ENCODE measurements around the gene PTGES3. TPM values are rescaled to one million over a fixed set of nuclear protein-coding genes. Genes with fewer than 3 reads are reported as not detected.

PTGES3 gene
- total RNA-seq, 1 experiment from 2014 or later: 435 TPM

DNA sequence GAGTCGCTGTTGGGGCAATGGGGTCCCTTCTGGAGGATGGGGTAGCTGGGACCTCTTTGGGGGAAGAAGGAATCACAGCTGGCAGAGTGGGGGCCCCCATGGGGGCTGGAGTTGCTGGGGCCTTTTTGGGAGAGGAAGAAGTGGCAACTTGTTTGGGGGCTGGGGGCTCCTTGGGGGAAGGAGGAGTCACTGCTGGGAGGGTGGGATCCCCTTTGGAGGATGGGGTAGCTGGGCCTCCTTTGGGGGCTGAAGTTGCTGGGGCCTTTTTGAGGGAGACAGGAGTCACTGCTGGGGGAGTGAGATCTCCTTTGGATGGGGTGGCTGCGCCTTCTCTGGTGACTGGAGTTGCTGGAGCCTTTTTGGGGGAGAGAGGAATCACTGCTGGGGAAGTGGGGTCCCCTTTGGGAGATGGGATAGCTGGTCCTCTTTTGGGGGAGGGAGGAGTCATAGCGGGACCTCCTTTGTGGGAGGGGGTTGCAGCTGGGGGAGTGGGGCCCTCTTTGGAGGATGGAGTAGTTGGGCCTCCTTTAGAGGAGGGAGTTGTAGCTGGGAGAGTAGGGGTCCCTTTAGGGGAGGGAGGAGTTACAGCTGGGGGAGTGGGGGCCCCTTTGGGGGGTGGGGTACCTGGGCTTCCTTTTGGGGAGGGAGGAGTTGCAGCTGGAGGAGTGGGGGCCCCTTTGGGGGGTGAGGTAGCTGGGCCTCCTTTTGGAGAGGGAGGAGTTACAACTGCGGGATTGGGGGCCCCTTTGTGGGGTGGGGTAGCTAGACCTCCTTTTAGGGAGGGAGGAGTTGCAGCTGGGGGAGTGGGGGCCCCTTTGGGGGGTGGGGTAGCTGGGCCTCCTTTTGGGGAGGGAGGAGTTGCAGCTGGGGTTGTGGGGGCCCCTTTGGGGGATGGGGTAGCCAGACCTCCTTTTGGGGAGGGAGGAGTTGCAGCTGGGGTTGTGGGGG lies 29.1 kb upstream of the PTGES3 start:
- no peak overlapping the region for H3K18ac ChIP-seq (ENCODE audit: insufficient read length, low read depth, low read length)
- no peaks in the 10 kb centered on the region for H3K9me3 ChIP-seq (ENCODE audit: control insufficient read depth, low read depth, low read length)
- no peak overlapping the region for H4K8ac ChIP-seq (replicated peaks; ENCODE audit: insufficient read length, low read depth, low read length)
- H2AFZ ChIP-seq (ENCODE audit: low read length): no peak overlapping the region
- no peaks in the 10 kb centered on the region for H3K27me3 ChIP-seq (ENCODE audit: insufficient read depth, low read length)
- no peak overlapping the region for H3K4me2 ChIP-seq (ENCODE audit: insufficient read depth, insufficient read length, low read length)
- no peak overlapping the region for H3T11ph ChIP-seq (ENCODE audit: low read length)
- H3K4me1 ChIP-seq (ENCODE audit: insufficient read depth, low read length): peaks cover 7% of the 10 kb centered on the region
- H3K9ac ChIP-seq (ENCODE audit: extremely low read depth, insufficient read length, low read length): no peak overlapping the region
- H3K23me2 ChIP-seq (ENCODE audit: insufficient read length, low read depth, low read length, poor library complexity, severe bottlenecking): no peaks in the 10 kb centered on the region
- H3K56ac ChIP-seq (ENCODE audit: insufficient read length, low read depth, low read length): no peak overlapping the region
- H2BK12ac ChIP-seq (ENCODE audit: insufficient read length, low read depth, low read length): no peak overlapping the region
- H2AK5ac ChIP-seq (ENCODE audit: insufficient read length, low read length): no peak overlapping the region
- H3K27me3 Mint-ChIP-seq (ENCODE audit: low read depth): no peaks in the 10 kb centered on the region
- no peak overlapping the region for H4K91ac ChIP-seq (ENCODE audit: insufficient read length, low read depth, low read length)
- no peak overlapping the region for H2BK5ac ChIP-seq (ENCODE audit: insufficient read length, low read length)
- no peak for DNase-seq
- no peak overlapping the region for H2BK20ac ChIP-seq (ENCODE audit: low read depth, low read length, poor library complexity, severe bottlenecking)
- TF ChIP-seq, protein P1, sequence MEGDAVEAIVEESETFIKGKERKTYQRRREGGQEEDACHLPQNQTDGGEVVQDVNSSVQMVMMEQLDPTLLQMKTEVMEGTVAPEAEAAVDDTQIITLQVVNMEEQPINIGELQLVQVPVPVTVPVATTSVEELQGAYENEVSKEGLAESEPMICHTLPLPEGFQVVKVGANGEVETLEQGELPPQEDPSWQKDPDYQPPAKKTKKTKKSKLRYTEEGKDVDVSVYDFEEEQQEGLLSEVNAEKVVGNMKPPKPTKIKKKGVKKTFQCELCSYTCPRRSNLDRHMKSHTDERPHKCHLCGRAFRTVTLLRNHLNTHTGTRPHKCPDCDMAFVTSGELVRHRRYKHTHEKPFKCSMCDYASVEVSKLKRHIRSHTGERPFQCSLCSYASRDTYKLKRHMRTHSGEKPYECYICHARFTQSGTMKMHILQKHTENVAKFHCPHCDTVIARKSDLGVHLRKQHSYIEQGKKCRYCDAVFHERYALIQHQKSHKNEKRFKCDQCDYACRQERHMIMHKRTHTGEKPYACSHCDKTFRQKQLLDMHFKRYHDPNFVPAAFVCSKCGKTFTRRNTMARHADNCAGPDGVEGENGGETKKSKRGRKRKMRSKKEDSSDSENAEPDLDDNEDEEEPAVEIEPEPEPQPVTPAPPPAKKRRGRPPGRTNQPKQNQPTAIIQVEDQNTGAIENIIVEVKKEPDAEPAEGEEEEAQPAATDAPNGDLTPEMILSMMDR (conservative IDR thresholded peaks at IDR 0.05): no peak
- H3K14ac ChIP-seq (ENCODE audit: insufficient read depth, low read length): no peak overlapping the region
- H3K4ac ChIP-seq (ENCODE audit: low read depth, low read length): no peak overlapping the region
- H3K79me2 ChIP-seq (ENCODE audit: insufficient read depth, low read length): peaks cover 27% of the 10 kb centered on the region; the same call in 1 of the 2 replicates
- no peak overlapping the region; a peak in 1 of 5 replicates for H3K4me3 Mint-ChIP-seq
- WGBS (ENCODE audit: extremely low coverage, insufficient read length, low lambda C conversion rate): no CpG with 5 or more reads among the region's 4 CpGs
- H3K9me3 Mint-ChIP-seq: no peaks in the 10 kb centered on the region
- peaks cover 49 to 52% of the 10 kb centered on the region in 2 experiments for H3K4me1 Mint-ChIP-seq
- H2BK15ac ChIP-seq (ENCODE audit: low read depth, low read length): no peak overlapping the region
- peaks cover 11% of the 10 kb centered on the region for H3K79me1 ChIP-seq (ENCODE audit: insufficient read depth, low read depth, low read length, poor library complexity, severe bottlenecking)
- no peak overlapping the region for H2BK120ac ChIP-seq (ENCODE audit: low read depth, low read length, poor library complexity, severe bottlenecking)
- no peaks in the 10 kb centered on the region for H4K20me1 ChIP-seq (ENCODE audit: control insufficient read depth, insufficient read depth, insufficient read length)
- H3K27ac ChIP-seq (ENCODE audit: insufficient read length, low read depth, low read length): no peak overlapping the region
- H3K23ac ChIP-seq (ENCODE audit: insufficient read length, low read depth, low read length): no peak overlapping the region
- H3K36me3 Mint-ChIP-seq (ENCODE audit: insufficient read depth in 1 of 3, low read depth in 3 of 3): peaks cover 81 to 85% (median 84%) of the 10 kb centered on the region in 3 experiments
- peak overlapping the region in 2 of 3 experiments; percentile 42 to 87; a peak in 3 of 7 replicates for H3K27ac Mint-ChIP-seq
- H4K5ac ChIP-seq (ENCODE audit: insufficient read length, low read depth, low read length): no peak overlapping the region

All from H9 (cell line).